ENCODE data around the gene BMI1. TPM values are rescaled to one million over a fixed set of nuclear protein-coding genes. Genes with fewer than 3 reads are reported as not detected.

BMI1 gene
- total and polyA plus RNA-seq, 7 experiments from 2014 or later = 26.1 to 80.5 (median 47.8) TPM

DNA sequence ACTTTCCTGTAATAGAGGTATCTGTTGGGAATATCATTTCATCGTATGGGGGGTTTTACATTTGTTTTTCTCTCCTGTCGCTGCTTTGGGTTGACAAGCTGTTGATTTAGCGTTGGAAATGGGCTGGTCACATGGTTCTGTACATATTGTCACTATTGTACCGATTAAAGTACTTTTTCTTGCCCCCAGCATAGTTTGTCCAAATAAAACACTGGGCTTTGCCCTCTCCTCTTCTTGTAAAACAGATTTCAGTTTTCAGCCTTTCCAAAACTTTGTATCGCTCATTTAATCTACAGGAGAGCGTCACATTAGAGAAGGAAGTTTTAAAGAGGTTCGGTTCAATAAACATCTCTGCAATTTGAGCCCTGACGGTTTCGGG is 4.0 kb downstream of the BMI1 start:
- POLR2A ChIA-PET = interaction anchor here (1.1 to 4.6 kb wide), 5 partner anchors 7 to 112 kb away, joined by 3 to 32 read pairs (median 22); partner anchors contain the start of gene COMMD3
- Mint-ChIP-seq H3K4me3 (peak overlapping the region; percentile 80 to 94 (median 88)), H3K36me3 (peaks cover 7 to 32% (median 10%) of the 10 kb centered on the region in 5 donors), H3K27ac (peak overlapping the region; percentile 73 to 95 (median 86)), H3K4me1 (peaks cover 22 to 49% (median 43%) of the 10 kb centered on the region in 7 donors), H3K27me3 (peaks cover 6 to 54% (median 40%) of the 10 kb centered on the region in 5 donors), H3K9me3 (peaks cover 0 to 16% (median 0%) of the 10 kb centered on the region in 11 donors)
- ATAC-seq (no peak), DNase-seq (no peak)
- H3K27me3 ChIP-seq (ENCODE audit: control insufficient read depth in 2 of 2, insufficient read depth in 2 of 2, low read length in 2 of 2) = peaks cover 0 to 8% of the 10 kb centered on the region in 2 donors
- H3K4me3 ChIP-seq (ENCODE audit: low read length) = peak overlapping the region; percentile 43
- intact Hi-C loops (cut with micrococcal nuclease) = loop anchor here (1.0 to 10.0 kb wide), 7 partner anchors 8 to 798 kb away; partner anchors contain the start of genes MSRB2 (in 1 of the 2), PIP4K2A (in 1 of the 2) and SKIDA1 (in 1 of the 2)
- H3K27ac ChIP-seq (ENCODE audit: low read depth, low read length) = peak overlapping the region; percentile 72
- H3K36me3 ChIP-seq (ENCODE audit: control insufficient read depth in 2 of 3, insufficient read depth in 3 of 3, low read length in 3 of 3) = peaks cover 0 to 5% (median 3%) of the 10 kb centered on the region in 3 experiments
- peaks cover 9 to 21% of the 10 kb centered on the region in 2 donors for H3K4me1 ChIP-seq (ENCODE audit: control insufficient read depth in 2 of 2, insufficient read depth in 2 of 2, low read length in 2 of 2)
- CTCF ChIA-PET = interaction anchor here (0.6 to 1.2 kb wide), 3 partner anchors 66 to 163 kb away, joined by 4 read pairs; no protein-coding TSS in a partner anchor
- H3K9me3 ChIP-seq (ENCODE audit: control insufficient read depth in 2 of 3, low read length in 3 of 3) = no peaks in the 10 kb centered on the region

DNA sequence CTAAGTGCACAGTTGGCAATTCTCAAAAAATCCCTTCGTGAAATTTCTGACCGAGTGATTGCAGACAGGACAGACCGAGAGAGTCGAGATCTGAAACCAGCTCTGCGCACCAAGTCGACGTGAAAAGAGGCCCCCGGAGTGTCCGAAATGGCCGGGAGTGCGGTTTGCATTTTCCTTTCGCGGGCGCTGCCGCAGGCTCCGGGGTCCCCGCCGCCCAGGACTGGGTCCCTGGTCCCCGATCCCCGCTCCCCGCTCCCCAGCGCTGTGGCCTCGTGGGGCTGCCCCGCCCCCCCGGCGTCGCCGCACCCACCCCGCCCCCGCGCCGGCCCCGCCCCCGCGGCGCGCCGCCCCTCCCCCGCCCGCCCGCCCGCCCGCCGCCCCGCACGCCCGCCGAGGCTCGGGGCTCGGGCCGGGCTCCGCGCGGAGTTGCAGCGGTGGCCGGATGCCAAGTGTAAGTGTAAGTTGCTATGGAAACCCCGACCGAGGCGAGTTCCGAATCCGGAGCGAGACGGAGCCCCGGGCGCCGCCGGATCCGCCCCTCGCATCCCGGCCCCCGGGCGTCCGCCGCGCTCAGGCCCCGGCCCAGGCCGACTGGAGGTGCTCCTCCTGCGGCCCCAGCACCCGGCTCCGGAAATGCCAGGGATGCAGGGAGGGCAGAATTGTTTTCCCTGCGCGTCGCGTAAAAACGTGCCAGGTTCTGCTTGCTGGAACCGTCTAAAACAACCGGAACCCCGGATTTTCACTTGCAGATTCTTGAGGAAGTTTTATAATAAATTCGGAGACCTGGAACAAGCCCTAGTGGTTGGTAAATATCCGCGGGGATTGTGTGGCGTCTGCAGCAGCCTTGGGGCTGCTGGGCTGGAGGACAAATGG is 4.6 kb downstream of the BMI1 start:
- CTCF ChIA-PET = interaction anchor here (0.6 to 1.2 kb wide), 2 partner anchors 97 to 162 kb away, joined by 4 read pairs; no protein-coding TSS in a partner anchor
- Histone ChIP-seq H3K27me3 (ENCODE audit: control insufficient read depth in 2 of 2, insufficient read depth in 2 of 2, low read length in 2 of 2) (peaks cover 0 to 5% of the 10 kb centered on the region in 2 donors), H3K9me3 (ENCODE audit: control insufficient read depth in 2 of 3, low read length in 3 of 3) (no peaks in the 10 kb centered on the region), H3K4me1 (ENCODE audit: control insufficient read depth in 2 of 2, insufficient read depth in 2 of 2, low read length in 2 of 2) (peaks cover 6 to 17% of the 10 kb centered on the region in 2 donors), H3K36me3 (ENCODE audit: control insufficient read depth in 2 of 3, insufficient read depth in 3 of 3, low read length in 3 of 3) (peaks cover 0 to 5% (median 3%) of the 10 kb centered on the region in 3 experiments), H3K27ac (ENCODE audit: low read depth, low read length) (peak overlapping the region; percentile 72), H3K4me3 (ENCODE audit: low read length) (peak overlapping the region; percentile 44)
- ATAC-seq = peak; percentile 59
- peaks cover 6 to 50% (median 36%) of the 10 kb centered on the region in 5 donors for H3K27me3 Mint-ChIP-seq
- DNase-seq = peak; percentile 64 to 85 (median 80)
- H3K27ac Mint-ChIP-seq = peak overlapping the region; percentile 73 to 95 (median 93)
- peak overlapping the region; percentile 80 to 94 (median 88) for H3K4me3 Mint-ChIP-seq
- intact Hi-C loops (cut with micrococcal nuclease) = loop anchor here (1.0 to 10.0 kb wide), 4 partner anchors 8 to 389 kb away; partner anchors contain the start of gene PIP4K2A (in 1 of the 2)
- POLR2A ChIA-PET = interaction anchor here (1.0 to 4.6 kb wide), 5 partner anchors 10 to 111 kb away, joined by 3 to 32 read pairs (median 13); partner anchors contain the start of gene COMMD3
- peaks cover 0 to 12% (median 0%) of the 10 kb centered on the region in 11 donors for H3K9me3 Mint-ChIP-seq
- peaks cover 17 to 43% (median 38%) of the 10 kb centered on the region in 7 donors for H3K4me1 Mint-ChIP-seq
- peaks cover 7 to 30% (median 9%) of the 10 kb centered on the region in 5 donors for H3K36me3 Mint-ChIP-seq

GRCh38 chr10:22326145-22326702 is 5.3 kb downstream of the BMI1 start:
- Mint-ChIP-seq H3K4me3 (peak overlapping the region; percentile 59 to 86 (median 77)), H3K4me1 (peaks cover 17 to 43% (median 38%) of the 10 kb centered on the region in 7 donors), H3K27me3 (peaks cover 6 to 53% (median 36%) of the 10 kb centered on the region in 5 donors), H3K27ac (peak overlapping the region; percentile 16 to 94 (median 85)), H3K36me3 (peaks cover 7 to 30% (median 9%) of the 10 kb centered on the region in 5 donors), H3K9me3 (peaks cover 0 to 12% (median 0%) of the 10 kb centered on the region in 11 donors)
- Histone ChIP-seq H3K27ac (ENCODE audit: low read depth, low read length) (peak overlapping the region; percentile 66), H3K27me3 (ENCODE audit: control insufficient read depth in 2 of 2, insufficient read depth in 2 of 2, low read length in 2 of 2) (peaks cover 0 to 5% of the 10 kb centered on the region in 2 donors), H3K4me1 (ENCODE audit: control insufficient read depth in 2 of 2, insufficient read depth in 2 of 2, low read length in 2 of 2) (peaks cover 6 to 17% of the 10 kb centered on the region in 2 donors), H3K36me3 (ENCODE audit: control insufficient read depth in 2 of 3, insufficient read depth in 3 of 3, low read length in 3 of 3) (peaks cover 0 to 5% (median 3%) of the 10 kb centered on the region in 3 experiments), H3K4me3 (ENCODE audit: low read length) (peak overlapping the region; percentile 44), H3K9me3 (ENCODE audit: control insufficient read depth in 2 of 3, low read length in 3 of 3) (no peaks in the 10 kb centered on the region)
- intact Hi-C loops (cut with micrococcal nuclease) = loop anchor here in 1 of 2 donors (10.0 kb wide), 1 partner anchor 389 kb away; the partner anchor contains the start of gene PIP4K2A
- POLR2A ChIA-PET = interaction anchor here (0.6 to 4.6 kb wide), 5 partner anchors 9 to 110 kb away, joined by 3 to 32 read pairs (median 8); partner anchors contain the start of gene COMMD3
- DNase-seq (no peak), ATAC-seq (no peak)
- CTCF ChIA-PET = interaction anchor here (0.6 kb wide), 1 partner anchor 17 kb away, joined by 3 read pairs; no protein-coding TSS in a partner anchor

DNA sequence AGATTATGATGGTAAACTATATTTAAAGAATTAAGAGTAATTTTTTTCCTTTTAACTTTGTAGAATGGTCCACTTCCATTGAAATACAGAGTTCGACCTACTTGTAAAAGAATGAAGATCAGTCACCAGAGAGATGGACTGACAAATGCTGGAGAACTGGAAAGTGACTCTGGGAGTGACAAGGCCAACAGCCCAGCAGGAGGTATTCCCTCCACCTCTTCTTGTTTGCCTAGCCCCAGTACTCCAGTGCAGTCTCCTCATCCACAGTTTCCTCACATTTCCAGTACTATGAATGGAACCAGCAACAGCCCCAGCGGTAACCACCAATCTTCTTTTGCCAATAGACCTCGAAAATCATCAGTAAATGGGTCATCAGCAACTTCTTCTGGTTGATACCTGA is 8.3 kb downstream of the BMI1 start:
- peaks cover 23 to 47% (median 38%) of the 10 kb centered on the region in 7 donors for H3K4me1 Mint-ChIP-seq
- H3K36me3 Mint-ChIP-seq = peaks cover 7 to 27% (median 9%) of the 10 kb centered on the region in 5 donors
- intact Hi-C loops (cut with micrococcal nuclease) = loop anchor here in 1 of 2 donors (10.0 kb wide), 1 partner anchor 386 kb away; the partner anchor contains the start of gene PIP4K2A
- CTCF ChIA-PET = no interaction called here
- no peaks in the 10 kb centered on the region for H3K9me3 ChIP-seq (ENCODE audit: control insufficient read depth in 2 of 3, low read length in 3 of 3)
- H3K27ac Mint-ChIP-seq = peak overlapping the region in 1 of 9 donors; percentile 7
- H3K4me3 Mint-ChIP-seq = no peak overlapping the region
- no peak overlapping the region for H3K4me3 ChIP-seq (ENCODE audit: low read length)
- H3K27ac ChIP-seq (ENCODE audit: low read depth, low read length) = no peak overlapping the region
- peaks cover 0 to 5% (median 3%) of the 10 kb centered on the region in 3 experiments for H3K36me3 ChIP-seq (ENCODE audit: control insufficient read depth in 2 of 3, insufficient read depth in 3 of 3, low read length in 3 of 3)
- H3K27me3 ChIP-seq (ENCODE audit: control insufficient read depth in 2 of 2, insufficient read depth in 2 of 2, low read length in 2 of 2) = peaks cover 0 to 5% of the 10 kb centered on the region in 2 donors
- peaks cover 0 to 24% (median 5%) of the 10 kb centered on the region in 11 donors for H3K9me3 Mint-ChIP-seq
- peaks cover 15 to 19% of the 10 kb centered on the region in 2 donors for H3K4me1 ChIP-seq (ENCODE audit: control insufficient read depth in 2 of 2, insufficient read depth in 2 of 2, low read length in 2 of 2)
- ATAC-seq (no peak), DNase-seq (no peak)
- peaks cover 6 to 52% (median 24%) of the 10 kb centered on the region in 5 donors for H3K27me3 Mint-ChIP-seq
- POLR2A ChIA-PET = no interaction called here

DNA sequence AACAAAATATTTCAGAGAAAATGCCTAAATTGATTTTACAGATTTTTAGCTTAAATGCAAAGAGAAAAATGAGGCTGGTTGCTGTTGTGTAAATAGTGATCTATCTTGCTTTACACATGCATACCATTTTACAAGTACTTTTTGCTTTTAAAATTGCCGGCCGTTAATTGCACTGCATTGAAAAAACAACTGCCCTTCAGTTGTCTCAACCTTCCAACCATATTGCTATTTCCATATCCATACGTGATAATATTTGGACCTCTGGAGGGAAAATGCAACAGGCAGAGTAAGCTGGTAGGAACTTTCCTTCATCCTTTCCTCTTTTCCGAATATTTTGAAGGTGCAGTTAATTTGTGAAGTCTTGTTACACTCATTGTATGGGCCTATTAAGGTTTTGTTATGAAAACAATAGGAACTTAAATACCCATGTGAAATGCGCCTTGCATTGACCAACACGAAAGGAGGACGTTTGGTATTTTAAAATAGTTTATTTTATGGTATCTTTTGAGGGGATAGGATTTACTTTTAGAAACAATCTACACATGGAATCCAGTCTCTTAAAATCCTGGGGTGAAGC is 11.3 kb downstream of the BMI1 start:
- Histone ChIP-seq H3K4me3 (ENCODE audit: low read length) (no peak overlapping the region), H3K4me1 (ENCODE audit: control insufficient read depth in 2 of 2, insufficient read depth in 2 of 2, low read length in 2 of 2) (peaks cover 29 to 31% of the 10 kb centered on the region in 2 donors), H3K36me3 (ENCODE audit: control insufficient read depth in 2 of 3, insufficient read depth in 3 of 3, low read length in 3 of 3) (peaks cover 0 to 5% (median 3%) of the 10 kb centered on the region in 3 experiments), H3K27me3 (ENCODE audit: control insufficient read depth in 2 of 2, insufficient read depth in 2 of 2, low read length in 2 of 2) (peaks cover under 1 to 21% of the 10 kb centered on the region in 2 donors), H3K9me3 (ENCODE audit: control insufficient read depth in 2 of 3, low read length in 3 of 3) (no peaks in the 10 kb centered on the region), H3K27ac (ENCODE audit: low read depth, low read length) (peak overlapping the region; percentile 54)
- intact Hi-C loops (cut with micrococcal nuclease) = loop anchor here in 1 of 2 donors (2.0 kb wide), 1 partner anchor 15 kb away; the partner anchor contains the start of gene COMMD3
- CTCF ChIA-PET = interaction anchor here (1.5 kb wide), 1 partner anchor 16 kb away, joined by 5 read pairs; the partner anchor contains the start of gene COMMD3
- Mint-ChIP-seq H3K4me3 (peak overlapping the region in 6 of 10 donors; percentile 10 to 91 (median 88)), H3K36me3 (peaks cover 7 to 23% (median 9%) of the 10 kb centered on the region in 5 donors), H3K9me3 (peaks cover 0 to 24% (median 6%) of the 10 kb centered on the region in 11 donors), H3K4me1 (peaks cover 7 to 36% (median 29%) of the 10 kb centered on the region in 7 donors), H3K27me3 (peaks cover 6 to 39% (median 21%) of the 10 kb centered on the region in 5 donors), H3K27ac (peak overlapping the region in 7 of 9 donors; percentile 2 to 95 (median 90))
- ATAC-seq = no peak
- DNase-seq = no peak
- POLR2A ChIA-PET = interaction anchor here (0.6 to 3.1 kb wide), 12 partner anchors 9 to 605 kb away, joined by 3 to 28 read pairs (median 4); partner anchors contain the start of gene COMMD3

All from naive thymus-derived CD4-positive, alpha-beta T cell (primary cell).